ENCODE data around the gene PDCL3.

PDCL3 gene

DNA sequence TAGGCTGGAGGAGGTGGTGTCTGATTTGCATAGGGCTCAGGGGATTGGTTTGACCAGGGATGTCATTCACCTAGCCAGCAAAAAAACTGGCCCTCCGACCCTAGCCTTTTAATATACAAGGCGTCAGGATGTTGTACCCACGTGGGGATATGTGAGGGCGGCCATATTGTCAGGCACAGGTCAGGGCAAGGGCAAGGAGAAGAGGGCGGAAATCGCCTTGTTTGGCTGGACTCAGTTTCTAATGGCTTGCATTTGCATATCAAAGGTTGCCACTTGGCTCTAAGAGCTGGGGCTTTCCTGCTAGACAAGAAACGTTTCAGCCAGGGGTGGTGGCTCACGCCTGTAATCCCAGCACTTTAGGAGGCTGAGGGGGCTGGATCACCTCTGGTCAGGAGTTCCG is 24.9 kb upstream of the PDCL3 start:
- in situ Hi-C loops (cut with HindIII; ENCODE audit: low sequenced_read_pairs) = no loop called here
- no peak overlapping the region for H3K4me3 ChIP-seq (ENCODE audit: low read depth, low read length)
- no peak for DNase-seq (ENCODE audit: low read depth)
- TF ChIP-seq, protein P1, sequence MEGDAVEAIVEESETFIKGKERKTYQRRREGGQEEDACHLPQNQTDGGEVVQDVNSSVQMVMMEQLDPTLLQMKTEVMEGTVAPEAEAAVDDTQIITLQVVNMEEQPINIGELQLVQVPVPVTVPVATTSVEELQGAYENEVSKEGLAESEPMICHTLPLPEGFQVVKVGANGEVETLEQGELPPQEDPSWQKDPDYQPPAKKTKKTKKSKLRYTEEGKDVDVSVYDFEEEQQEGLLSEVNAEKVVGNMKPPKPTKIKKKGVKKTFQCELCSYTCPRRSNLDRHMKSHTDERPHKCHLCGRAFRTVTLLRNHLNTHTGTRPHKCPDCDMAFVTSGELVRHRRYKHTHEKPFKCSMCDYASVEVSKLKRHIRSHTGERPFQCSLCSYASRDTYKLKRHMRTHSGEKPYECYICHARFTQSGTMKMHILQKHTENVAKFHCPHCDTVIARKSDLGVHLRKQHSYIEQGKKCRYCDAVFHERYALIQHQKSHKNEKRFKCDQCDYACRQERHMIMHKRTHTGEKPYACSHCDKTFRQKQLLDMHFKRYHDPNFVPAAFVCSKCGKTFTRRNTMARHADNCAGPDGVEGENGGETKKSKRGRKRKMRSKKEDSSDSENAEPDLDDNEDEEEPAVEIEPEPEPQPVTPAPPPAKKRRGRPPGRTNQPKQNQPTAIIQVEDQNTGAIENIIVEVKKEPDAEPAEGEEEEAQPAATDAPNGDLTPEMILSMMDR (IDR thresholded peaks at IDR 0.05; ENCODE audit: low read depth, low read length, missing control alignments) = no peak

DNA sequence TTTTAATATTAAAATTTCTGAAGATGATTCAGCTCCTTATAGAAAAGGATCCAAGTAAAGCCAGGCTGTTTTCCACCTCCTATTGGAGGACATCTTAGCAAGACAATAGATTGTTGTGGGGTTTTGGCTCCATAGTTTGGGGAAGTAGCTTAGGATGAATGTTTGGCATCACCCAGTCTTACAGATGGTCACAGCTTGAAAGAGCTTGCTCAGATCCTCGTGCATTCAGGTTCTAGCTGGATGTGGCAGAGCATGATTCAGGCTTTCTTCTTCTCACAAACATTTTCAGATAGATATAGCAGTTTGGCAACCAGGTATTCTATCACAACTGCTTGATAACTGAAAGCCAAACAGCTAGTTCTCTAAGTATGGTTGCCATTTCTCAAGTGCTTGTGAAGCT is 23.6 kb upstream of the PDCL3 start:
- H3K4me3 ChIP-seq (ENCODE audit: low read depth, low read length) = no peak overlapping the region
- TF ChIP-seq, protein P1 (IDR thresholded peaks at IDR 0.05; ENCODE audit: low read depth, low read length, missing control alignments) = no peak
- DNase-seq (ENCODE audit: low read depth) = no peak
- in situ Hi-C loops (cut with HindIII; ENCODE audit: low sequenced_read_pairs) = no loop called here

DNA sequence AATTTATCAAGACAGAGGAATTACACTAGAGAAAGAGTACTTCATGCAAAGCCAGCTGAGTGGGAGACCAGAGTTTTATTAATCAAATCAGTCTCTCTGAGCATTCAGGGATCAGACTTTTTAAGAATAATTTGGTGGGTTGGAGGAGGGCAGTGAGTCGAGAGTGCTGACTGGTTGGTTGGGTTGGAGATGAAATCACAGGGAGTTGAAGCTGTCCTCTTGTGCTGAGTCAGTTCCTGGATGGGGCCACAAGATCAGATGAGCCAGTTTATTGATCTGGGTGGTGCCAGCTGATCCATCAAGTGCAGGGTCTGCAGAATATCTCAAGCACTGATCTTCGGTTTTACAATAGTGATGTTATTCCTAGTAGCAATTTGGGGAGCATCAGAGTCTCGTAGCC is 21.4 kb upstream of the PDCL3 start:
- in situ Hi-C loops (cut with HindIII; ENCODE audit: low sequenced_read_pairs) = no loop called here
- DNase-seq (ENCODE audit: low read depth) = no peak
- TF ChIP-seq, protein P1 (IDR thresholded peaks at IDR 0.05; ENCODE audit: low read depth, low read length, missing control alignments) = no peak
- no peak overlapping the region for H3K4me3 ChIP-seq (ENCODE audit: low read depth, low read length)

DNA sequence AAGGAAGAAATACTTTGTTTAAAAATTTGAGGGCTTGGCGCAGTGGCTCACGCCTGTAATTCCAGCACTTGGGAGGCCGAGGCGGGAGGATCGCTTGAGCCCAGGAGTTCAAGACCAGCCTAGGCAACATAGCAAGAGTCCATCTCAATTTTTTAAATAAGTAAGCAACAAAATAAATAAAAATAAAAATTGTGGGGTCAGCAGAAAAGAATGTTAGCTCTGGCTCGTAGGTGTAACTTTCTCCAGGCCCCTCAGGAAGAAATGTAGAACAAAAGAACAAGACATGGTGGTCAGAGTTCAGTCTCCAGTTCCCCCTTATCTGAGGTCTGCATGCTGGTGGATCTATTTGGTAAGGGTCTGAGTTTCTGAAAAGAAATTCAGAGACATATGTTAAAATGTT is 20.4 kb upstream of the PDCL3 start:
- TF ChIP-seq, protein P1 (IDR thresholded peaks at IDR 0.05; ENCODE audit: low read depth, low read length, missing control alignments) = no peak
- DNase-seq (ENCODE audit: low read depth) = no peak
- in situ Hi-C loops (cut with HindIII; ENCODE audit: low sequenced_read_pairs) = no loop called here
- no peak overlapping the region for H3K4me3 ChIP-seq (ENCODE audit: low read depth, low read length)

DNA sequence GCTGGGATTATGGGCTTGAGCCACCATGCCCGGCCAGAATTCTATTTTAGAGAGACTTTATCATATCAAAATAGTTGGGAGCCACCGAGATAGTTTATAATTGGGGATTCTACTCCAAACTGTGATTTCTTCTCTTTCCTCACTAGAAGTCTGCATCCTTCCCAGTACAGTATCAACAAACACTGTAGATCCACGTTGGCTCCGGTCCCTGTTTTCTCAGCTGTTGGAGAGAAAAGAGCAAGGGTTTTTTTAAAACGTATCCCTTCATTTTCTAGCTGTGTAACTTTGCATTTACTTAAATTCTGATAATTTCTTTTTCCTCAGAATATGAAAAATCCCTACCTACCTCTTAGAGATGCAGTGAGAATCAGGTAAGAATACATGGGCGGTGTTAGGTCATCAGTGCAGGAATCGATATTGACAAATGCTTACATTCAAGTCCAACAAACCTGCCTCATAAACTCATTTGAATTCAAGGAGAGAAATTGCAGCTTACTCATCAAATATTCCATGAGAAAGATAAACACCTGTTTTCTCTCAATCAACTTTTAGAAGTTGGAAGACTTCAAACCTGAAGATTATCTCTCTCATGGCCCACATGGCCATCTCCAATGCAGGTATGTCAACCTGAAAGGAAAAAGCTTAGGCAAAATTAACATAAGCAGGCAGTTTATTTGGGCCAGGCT is 17.7 kb upstream of the PDCL3 start:
- TF ChIP-seq, protein P1 (IDR thresholded peaks at IDR 0.05; ENCODE audit: low read depth, low read length, missing control alignments) = no peak
- in situ Hi-C loops (cut with HindIII; ENCODE audit: low sequenced_read_pairs) = no loop called here
- no peak for DNase-seq (ENCODE audit: low read depth)
- no peak overlapping the region for H3K4me3 ChIP-seq (ENCODE audit: low read depth, low read length)

DNA sequence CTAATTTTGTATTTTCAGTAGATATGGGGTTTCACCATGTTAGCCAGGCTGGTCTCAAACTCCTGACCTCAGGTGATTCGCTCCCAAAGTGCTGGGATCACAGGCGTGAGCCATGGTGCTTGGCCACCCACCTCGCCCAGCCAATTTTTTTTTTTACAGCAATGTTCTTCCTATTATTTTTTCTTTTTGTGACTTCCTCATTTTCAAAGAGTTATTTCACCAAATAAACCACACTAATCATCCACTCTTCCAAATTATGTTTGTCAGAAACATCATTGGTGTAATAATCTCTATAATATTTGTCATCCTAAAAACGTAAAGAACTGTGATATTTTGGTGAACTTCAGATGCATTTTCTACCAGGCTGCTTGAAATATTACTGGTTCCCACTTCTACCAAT is 16.3 kb upstream of the PDCL3 start:
- TF ChIP-seq, protein P1 (IDR thresholded peaks at IDR 0.05; ENCODE audit: low read depth, low read length, missing control alignments) = no peak
- H3K4me3 ChIP-seq (ENCODE audit: low read depth, low read length) = no peak overlapping the region
- no peak for DNase-seq (ENCODE audit: low read depth)
- in situ Hi-C loops (cut with HindIII; ENCODE audit: low sequenced_read_pairs) = no loop called here
